Embryonic facial prominence (tissue), 1 donor: ENCODE data around the gene CCL25.

Experiments
- DNase-seq: peaks from one replicate; pipeline ENCODE4 v3.0.0-alpha.2; 2016; ENCODE audit errors: extremely low spot score

CCL25 gene

GRCh38 chr19:8109890-8110662, 57.5 kb downstream of the CCL25 start:
- DNase-seq: no peak

- no peak for DNase-seq
Observed at GRCh38 chr19:8110931-8111330, 58.4 kb downstream of the CCL25 start.

- no peak for DNase-seq
Observed at GRCh38 chr19:8111376-8111775, 58.8 kb downstream of the CCL25 start.
